ENCODE results near the gene FKBP5. TPM values are rescaled to one million over a fixed set of nuclear protein-coding genes. Genes with fewer than 3 reads are reported as not detected.
"Not testable (repeated sequence)": the region's sequence is repeated elsewhere in the genome, so short reads cannot be mapped to it uniquely, and the experiment has no call there.

Gene FKBP5
- polyA plus RNA-seq, 1 experiment: 1.6 TPM

GRCh38 chr6:35735452-35735851, 46.7 kb upstream of the FKBP5 start:
- POLR2A ChIA-PET: no interaction called here
- CTCF ChIA-PET: interaction anchor here (0.9 to 8.4 kb wide), 19 partner anchors 10 to 215 kb away, joined by 3 to 162 read pairs (median 19); no protein-coding TSS in a partner anchor
- no peak overlapping the region for H3K4me3 ChIP-seq (ENCODE audit: low read depth, low read length)
- no peaks in the 10 kb centered on the region for H3K27me3 ChIP-seq (ENCODE audit: control insufficient read depth, insufficient read depth, low read length)
- no peaks in the 10 kb centered on the region for H3K36me3 ChIP-seq (ENCODE audit: control insufficient read depth, insufficient read depth, low read length)
- DNase-seq (ENCODE audit: low read depth): no peak
- no peak for TF ChIP-seq CTCF (IDR thresholded peaks at IDR 0.05; ENCODE audit: insufficient read depth, low read depth, low read length)

GRCh38 chr6:35734319-35734718, 45.6 kb upstream of the FKBP5 start:
- H3K27me3 ChIP-seq (ENCODE audit: control insufficient read depth, insufficient read depth, low read length); POLR2A ChIA-PET; H3K36me3 ChIP-seq (ENCODE audit: control insufficient read depth, insufficient read depth, low read length); DNase-seq (ENCODE audit: low read depth); H3K4me3 ChIP-seq (ENCODE audit: low read depth, low read length): not testable (repeated sequence)
- CTCF ChIA-PET: interaction anchor here (0.6 to 8.4 kb wide), 8 partner anchors 19 to 214 kb away, joined by 3 to 113 read pairs (median 5); no protein-coding TSS in a partner anchor

- Histone ChIP-seq H3K27me3 (ENCODE audit: control insufficient read depth, insufficient read depth, low read length) (no peaks in the 10 kb centered on the region), H3K36me3 (ENCODE audit: control insufficient read depth, insufficient read depth, low read length) (no peaks in the 10 kb centered on the region), H3K4me3 (ENCODE audit: low read depth, low read length) (no peak overlapping the region)
- TF ChIP-seq CTCF (IDR thresholded peaks at IDR 0.05; ENCODE audit: insufficient read depth, low read depth, low read length): no peak
- POLR2A ChIA-PET: no interaction called here
- CTCF ChIA-PET: interaction anchor here (0.6 to 8.4 kb wide), 8 partner anchors 20 to 213 kb away, joined by 3 to 113 read pairs (median 6); no protein-coding TSS in a partner anchor
- no peak for DNase-seq (ENCODE audit: low read depth)
Observed at GRCh38 chr6:35733633-35734032, 44.9 kb upstream of the FKBP5 start.

GRCh38 chr6:35731736-35732532, 43.2 kb upstream of the FKBP5 start:
- H3K4me3 ChIP-seq (ENCODE audit: low read depth, low read length): peak overlapping the region; percentile 77
- H3K27me3 ChIP-seq (ENCODE audit: control insufficient read depth, insufficient read depth, low read length): no peaks in the 10 kb centered on the region
- TF ChIP-seq CTCF (IDR thresholded peaks at IDR 0.05; ENCODE audit: insufficient read depth, low read depth, low read length): no peak
- CTCF ChIA-PET: interaction anchor here (0.6 to 8.4 kb wide), 9 partner anchors 9 to 212 kb away, joined by 3 to 113 read pairs (median 4); no protein-coding TSS in a partner anchor
- no peak for DNase-seq (ENCODE audit: low read depth)
- no peaks in the 10 kb centered on the region for H3K36me3 ChIP-seq (ENCODE audit: control insufficient read depth, insufficient read depth, low read length)
- POLR2A ChIA-PET: no interaction called here

- no peaks in the 10 kb centered on the region for H3K36me3 ChIP-seq (ENCODE audit: control insufficient read depth, insufficient read depth, low read length)
- CTCF ChIA-PET: interaction anchor here (0.6 to 2.4 kb wide), 4 partner anchors 44 to 201 kb away, joined by 3 to 10 read pairs (median 4); no protein-coding TSS in a partner anchor
- POLR2A ChIA-PET: no interaction called here
Observed at GRCh38 chr6:35731414-35731735, 42.7 kb upstream of the FKBP5 start.

More at GRCh38 chr6:35731414-35731735, 42.7 kb upstream of the FKBP5 start:
- TF ChIP-seq CTCF (IDR thresholded peaks at IDR 0.05; ENCODE audit: insufficient read depth, low read depth, low read length): no peak
- no peaks in the 10 kb centered on the region for H3K27me3 ChIP-seq (ENCODE audit: control insufficient read depth, insufficient read depth, low read length)
- no peak for DNase-seq (ENCODE audit: low read depth)
- peak overlapping the region; percentile 77 for H3K4me3 ChIP-seq (ENCODE audit: low read depth, low read length)
